Tongue (tissue), 2 donors: ENCODE data around the gene LYL1. TPM values are rescaled to one million over a fixed set of nuclear protein-coding genes. Genes with fewer than 3 reads are reported as not detected.

Experiments used
- DNase-seq: peaks from one replicate; pipeline ENCODE4 v3.0.0-alpha.2; 2015
- total RNA-seq: library from RNA; depleted of rRNA; stranded (reverse); fragments of >200 nt; gene quantifications from one replicate; pipeline ENCODE4 v1.2.3, GENCODE V29; 2014

Gene LYL1
- total RNA-seq, 1 donor from 2014 or later: 4.2 TPM

DNA sequence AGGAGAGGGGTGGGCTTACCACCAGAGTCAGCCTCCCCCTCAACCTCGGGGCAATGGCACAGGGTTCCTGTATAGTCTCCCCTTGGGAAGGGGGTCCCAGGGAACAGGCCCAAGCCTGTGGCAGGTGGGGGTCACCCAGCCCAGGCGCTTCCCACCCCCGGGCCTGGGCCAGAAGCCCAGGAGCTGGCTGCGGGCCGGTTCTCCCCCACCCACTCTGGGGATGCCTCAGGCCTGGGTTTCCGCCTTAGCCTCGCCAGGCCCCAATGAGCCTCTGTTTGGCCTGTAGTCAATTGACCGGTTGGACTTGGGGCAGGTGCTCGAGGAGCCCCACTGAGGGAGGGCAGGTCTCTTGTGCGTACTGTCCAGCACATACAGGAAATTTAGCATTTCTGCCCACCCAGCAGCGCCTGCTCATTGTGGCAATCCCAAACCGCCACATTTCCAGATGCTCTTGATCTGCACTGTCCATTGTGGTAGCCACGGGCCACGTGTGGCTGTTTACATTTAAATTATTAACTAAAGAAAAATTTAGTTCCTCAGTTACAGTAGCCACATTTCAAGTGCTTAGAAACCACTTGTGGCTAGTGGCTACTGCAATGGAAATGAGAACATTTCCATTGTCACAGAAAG is 9.9 kb downstream of the LYL1 start:
- DNase-seq: no peak

DNA sequence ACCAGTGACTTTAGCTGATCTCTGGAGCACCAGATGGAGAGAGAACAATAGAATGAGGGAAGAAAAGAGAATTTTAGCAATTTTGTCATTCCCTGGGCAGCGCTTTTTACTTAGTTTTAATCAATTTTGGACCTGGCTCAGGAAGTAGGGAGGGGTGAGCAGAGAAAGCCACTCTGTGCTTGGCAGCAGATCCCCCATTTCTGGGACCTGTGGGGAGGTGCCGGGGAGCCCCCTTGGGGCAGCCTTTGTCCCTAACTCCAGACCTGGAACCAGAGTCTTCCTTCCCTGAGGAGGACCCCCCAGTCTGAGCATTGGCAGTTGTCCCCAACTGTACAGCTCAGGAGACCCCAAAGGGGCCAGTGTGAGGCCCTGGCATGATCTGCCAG is 10.5 kb downstream of the LYL1 start:
- DNase-seq: no peak

DNA sequence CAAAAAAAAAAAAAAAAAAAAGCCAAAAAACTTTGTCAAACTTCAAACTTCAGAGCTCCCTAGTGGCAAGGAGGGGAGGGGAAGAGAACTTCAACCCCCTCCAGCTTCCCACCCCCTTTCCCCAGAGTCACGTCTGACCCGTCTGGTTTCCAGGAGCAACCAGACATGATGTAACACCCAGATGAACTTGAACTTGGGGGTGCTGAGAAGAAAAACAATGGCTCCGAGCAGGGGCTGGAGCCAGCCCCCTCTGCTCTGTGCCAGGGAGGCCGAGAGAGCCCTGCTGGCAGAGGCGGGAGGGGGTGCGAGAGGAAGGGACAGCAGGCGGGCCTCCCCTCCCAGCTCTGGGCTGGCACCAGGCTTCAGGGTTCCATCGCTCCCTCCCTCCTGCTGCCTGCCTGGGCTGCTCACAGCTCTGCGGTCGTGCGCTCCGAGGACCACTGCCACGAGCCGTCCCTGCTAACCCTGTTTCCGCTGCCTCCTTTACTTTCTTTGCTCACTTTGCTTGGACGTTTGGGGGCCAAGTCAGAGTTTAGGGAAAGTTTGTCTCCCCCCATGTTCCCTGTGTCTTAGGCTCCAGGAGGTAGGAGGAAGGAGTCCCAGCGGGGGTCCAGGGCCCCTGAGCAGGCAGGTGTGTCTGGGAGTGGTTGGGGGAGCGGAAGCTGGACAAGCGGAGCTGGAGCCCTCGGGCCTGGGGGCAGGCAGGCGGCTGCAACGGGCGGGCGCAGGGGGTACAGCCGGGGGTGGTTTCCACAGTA is 11.1 kb downstream of the LYL1 start:
- DNase-seq: peak; percentile 94

DNA sequence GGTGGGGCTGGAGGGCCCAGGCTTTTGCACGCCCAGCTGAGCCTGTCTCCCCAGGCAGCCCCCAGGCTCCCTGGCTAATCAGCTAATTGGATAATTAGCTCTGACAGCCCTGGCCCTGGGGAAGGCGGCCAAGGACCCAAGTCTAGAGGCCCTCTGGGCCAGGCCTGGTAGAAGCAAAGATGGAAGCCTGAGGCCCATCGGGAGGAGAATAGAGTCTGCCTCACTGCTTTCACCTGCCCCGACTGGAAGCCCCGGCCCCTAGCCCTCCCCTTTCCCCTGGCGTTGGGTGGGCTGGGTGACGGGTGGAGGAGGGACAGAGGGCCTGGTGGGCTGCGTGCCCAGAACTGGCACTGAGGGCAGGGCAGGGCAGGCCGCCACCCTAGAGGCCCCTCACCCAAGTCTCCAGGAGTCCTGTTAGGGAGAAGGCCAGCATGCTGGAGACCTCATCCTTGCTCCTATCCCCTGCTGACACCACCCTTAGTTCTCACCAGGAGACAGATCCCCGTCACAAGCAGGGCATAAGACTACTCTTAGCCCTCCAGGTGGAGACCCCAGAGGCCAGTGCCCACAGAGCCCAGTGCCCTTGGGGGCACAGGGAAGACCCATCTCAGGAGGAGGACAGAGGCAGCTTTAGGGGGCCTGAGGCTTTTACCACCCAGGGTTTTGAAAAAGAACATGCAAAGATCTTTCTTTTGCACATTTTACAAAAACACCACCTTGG is 12.0 kb downstream of the LYL1 start:
- no peak for DNase-seq

DNA sequence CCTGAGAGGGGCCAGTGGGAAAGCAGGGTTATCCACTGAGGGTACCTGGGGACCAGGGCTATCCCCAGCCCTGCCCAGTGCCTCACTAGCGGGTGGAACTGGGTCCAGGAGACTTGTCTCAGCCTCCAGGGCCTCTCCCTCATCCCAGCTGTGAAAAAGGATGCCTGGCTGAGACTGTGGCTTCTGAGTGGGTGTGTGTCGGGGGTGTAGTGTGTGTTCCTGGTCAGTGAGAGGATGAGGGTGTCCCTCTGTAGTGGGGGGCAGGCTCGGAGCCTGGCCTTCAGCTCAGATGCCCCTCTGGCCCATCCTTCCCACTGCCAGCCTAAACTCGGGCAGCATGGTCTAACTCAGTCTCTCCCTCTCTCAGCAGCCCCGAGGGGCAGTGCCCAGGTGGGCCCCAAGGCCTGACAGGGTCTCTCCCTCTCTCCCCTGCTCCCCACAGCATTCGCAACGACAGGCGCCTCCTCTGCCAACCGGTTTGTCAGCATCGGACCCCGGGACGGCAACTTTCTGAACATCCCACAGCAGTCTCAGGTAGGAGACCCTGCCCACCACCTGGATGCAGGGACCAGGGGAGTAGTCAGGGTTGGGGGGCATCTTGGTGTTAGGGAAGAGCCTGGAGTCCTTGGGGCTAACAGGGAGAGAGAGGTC is 12.7 kb downstream of the LYL1 start:
- no peak for DNase-seq

DNA sequence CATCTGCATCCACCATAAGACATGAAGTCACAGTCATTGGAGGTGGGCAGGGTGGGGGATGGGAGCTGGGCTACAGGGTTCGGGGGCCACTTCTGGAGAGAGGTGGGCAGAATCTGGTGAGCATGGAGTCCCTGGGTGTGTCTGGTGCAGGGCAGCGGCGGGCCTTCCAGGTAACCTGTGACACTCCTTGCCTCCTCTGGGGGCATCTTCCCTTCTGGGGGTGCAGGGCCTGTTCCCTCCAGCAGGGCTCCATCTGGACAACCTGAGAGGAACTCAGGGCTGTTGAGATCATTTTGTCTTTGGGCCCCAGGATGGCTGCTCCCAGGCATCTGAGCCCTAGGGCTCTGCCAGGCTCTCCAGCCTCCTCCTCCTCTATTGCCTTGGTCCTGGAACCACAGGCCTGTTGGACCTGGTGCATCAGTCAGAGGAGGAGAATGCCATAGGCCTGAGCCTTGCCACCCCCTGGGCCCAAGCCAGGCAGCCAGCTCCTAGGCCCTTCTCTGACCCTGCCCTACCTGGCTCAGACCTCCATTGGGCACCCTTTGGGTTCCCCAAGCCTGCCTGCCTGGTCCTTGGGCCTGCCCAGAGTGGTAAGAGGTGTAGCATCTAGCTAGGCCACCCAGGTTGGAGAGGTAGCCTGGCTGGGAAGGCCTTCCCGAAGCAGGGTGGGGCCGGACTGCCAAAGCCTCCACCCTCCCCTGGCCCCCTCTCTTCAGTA is 13.4 kb downstream of the LYL1 start:
- DNase-seq: no peak

DNA sequence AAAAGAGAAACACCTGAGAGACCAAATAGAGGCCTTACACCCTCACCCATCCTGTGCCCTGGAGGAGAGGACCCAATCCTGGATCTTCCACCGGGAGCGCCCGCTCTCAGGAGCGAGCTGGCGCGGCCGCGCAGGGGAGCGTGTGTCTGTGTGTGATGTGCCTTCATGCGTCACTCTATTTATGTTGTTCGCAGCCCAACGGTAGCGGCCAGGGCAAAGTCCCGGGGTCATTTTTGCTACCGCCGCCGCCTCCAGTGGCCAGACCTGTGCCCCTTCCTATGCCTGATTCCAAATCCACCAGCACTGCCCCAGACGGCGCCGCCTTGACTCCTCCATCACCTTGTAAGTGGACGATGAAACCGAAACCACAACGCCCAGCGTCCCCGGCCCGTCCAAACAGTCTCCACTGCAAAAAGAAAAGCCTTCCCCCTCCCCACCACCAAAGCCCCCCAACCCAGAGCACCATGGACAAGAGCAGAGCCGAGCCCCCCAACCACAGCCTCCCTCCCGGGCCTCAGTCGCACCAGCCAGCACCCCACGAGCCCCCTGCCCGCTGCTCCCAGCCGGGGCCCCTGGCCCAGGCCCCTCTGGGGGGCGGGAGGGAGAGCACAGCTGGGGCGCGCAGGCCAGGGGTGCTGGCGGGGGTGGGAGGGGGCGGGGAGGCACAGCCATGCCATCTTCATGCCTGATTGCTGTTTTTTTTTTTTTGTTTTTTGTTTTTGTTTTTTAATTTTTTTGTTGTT is 14.7 kb downstream of the LYL1 start:
- no peak for DNase-seq

DNA sequence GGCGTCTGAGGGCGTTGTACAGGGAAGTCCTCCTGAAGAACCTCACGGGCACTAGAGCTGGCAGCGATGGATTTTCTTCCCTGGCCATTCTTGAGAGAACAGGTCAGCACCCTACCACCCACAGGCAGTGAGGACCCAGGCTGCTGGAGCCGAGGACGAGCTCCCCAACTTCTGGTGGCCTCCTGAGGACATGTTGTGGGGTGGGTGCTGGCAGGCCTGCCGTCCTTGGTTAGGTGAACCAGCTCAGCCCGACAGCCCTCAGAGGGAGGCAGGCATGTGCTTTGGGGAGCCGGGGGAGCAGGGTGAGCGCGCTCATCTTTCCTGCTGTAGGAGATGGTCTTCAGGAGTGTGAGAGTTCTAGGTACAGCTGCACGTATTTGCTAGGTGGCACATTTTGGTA is 15.4 kb downstream of the LYL1 start:
- no peak for DNase-seq

DNA sequence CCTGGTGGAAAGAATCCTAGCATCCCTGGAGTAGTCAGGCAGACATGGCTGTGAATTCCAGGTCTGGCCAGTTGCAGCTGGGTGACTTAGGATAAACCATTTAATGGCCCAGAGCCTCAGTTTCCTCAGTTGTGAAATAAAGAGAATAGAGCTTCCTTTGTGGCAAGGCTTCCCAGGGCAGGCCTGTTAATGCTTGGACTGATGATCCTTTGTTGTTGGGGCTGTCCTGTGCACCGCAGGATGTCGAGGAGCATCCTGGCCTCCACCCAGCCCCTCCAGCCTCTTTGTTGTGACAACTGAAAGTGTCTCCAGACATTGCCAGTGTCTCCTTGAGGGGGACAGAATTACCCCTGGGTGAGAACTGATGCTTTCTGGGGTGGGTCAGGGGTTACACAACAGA is 16.3 kb downstream of the LYL1 start:
- no peak for DNase-seq

DNA sequence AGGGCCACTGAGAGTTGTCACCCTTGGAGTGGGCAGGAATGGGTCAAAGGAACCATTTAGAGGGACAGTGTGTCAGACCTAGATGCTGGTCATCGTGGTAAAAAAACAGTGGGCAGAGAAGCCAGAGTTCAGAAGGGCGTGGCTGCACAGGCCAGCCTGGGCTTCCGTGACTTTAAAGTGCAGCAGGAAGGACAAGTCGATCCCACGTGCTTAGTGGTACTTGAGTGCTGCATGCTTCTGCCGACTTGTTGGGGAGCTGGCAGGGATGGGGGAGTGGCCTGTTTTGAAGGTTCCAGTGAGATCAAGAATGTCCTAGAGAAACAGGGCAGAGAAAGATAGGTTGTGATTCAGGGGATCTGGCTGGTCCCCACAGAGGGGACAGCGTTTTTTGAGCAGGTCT is 17.0 kb downstream of the LYL1 start:
- DNase-seq: no peak

DNA sequence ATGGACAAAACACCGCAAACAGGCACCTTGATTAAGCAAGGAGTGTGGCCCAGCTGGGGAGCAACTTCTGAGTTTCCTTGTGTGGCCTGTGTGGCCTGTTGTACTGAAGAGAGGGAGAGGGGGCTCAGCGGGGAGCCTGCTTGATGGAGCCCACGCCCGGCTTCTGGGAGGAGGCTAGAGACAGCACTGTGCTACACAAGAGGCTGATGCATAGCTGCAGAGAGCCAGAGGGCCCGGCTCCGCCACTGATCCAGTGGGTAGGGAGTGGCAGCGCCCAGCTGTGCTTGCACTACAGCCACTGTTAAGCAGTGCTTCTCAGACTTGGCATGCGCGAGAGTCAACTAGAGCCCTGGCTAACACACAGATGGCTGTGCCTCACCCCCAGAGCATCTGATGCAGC is 19.0 kb downstream of the LYL1 start:
- DNase-seq: peak; percentile 71

DNA sequence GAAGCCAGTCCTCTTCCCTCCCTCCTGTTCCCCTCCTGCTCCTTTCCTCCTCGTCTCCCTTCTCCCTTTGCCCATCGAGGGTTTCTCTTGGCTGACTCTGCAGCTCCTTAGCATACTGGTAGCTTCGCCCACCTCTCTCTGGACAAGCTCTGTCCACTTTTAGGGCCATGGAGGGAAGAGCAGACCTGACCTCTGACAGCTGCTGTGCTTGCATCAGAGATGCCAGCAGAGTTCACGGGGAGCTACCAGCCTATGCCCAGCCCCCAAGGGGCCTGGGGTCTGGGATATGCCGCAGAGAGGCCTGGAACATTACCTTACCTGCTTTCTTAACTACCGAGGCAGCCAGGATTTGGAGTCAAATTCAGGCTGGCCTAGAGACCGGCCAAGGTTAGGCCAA is 19.7 kb downstream of the LYL1 start:
- DNase-seq: no peak

DNA sequence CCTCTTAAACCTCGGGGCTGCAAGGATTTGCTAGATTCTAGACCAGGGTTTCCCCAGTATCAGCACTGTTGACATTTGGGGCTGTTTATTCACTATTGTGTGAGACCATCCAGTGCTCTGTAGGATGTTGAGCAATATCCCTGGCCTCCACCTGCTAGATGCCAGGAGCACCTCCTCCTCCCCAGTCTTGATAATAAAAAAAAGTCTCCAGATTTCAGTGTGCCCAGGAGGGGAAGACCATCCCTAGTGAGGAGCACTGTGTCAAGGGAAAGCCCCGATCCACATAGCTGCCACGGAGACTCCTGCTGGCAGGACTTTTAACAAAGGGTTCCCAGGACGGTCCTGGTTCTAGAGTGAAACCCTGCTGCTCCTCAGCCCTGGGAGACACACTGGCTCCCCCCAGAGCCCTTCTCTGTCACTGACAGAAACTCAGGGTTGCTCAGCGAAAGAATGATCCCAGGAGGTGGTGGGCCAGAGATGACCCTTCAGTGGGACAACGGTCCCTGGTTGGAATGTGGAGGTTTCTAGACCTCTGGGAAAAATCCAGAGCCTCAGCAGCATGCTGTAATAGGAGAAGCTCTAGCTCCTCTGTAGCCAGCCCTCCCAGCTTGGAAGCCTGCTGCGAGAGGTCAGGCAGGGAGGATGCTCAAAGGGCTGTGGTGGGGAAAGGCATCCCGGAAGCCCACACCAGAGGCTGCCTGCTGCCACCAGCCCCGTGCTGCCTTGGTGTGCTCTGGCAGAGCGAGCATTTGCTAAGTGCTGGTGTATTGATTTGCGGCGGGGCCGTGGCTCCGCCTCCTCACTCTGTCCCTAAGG is 20.3 kb downstream of the LYL1 start:
- DNase-seq: no peak

DNA sequence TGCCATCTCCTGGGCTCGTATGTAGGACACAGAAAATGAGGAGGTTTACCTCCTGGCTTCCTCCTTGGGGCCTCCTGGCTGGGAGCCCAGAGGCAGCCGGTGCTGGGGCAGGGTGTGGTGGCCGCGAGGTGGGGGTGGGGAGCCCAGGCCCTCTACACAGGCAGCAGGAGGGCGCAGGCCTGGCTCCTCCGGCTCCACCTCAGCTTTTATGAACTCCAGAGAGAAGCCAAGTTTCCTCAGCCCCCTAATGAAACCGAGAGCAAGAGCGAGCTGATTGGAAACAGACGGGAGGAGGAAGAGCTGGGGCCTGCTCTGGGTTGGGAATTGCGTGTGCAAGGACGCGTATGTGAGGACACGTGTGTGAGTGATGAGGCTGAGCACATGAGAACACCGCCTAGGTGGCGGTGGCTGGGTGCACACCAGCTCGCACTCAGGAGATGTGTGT is 23.1 kb downstream of the LYL1 start:
- peak; percentile 90 for DNase-seq

DNA sequence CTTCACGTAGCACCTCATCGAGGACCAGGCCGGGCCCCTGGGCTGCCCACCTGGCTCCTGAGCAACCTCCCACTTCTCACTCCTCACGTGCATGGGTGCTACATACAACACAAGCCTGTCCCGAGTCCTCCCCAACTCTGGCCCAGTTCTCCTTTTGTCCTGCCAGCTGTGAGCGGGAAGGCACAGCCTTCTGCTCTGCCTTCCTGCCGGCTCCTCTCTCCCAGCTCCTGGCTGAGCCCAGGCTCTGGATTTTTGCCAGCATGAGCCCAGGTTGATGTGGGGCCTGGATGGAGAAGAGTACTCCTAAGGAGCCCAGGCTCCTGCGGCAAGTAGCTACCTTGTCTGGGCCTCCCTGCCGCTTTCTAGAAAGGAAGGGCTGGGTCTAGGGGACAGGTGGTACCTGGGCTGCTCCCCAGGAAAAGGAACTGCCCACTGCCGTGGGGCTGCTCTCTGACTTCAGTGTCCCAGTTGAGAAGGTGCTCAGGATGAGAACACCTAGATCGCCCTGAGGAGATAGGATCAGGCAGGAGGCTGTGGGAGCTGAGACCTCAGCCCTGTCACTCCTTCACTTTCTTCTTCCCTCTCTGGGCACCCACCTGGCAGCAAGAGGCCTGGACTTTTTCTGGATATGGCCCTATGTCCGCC is 23.6 kb downstream of the LYL1 start:
- DNase-seq: peak; percentile 63

DNA sequence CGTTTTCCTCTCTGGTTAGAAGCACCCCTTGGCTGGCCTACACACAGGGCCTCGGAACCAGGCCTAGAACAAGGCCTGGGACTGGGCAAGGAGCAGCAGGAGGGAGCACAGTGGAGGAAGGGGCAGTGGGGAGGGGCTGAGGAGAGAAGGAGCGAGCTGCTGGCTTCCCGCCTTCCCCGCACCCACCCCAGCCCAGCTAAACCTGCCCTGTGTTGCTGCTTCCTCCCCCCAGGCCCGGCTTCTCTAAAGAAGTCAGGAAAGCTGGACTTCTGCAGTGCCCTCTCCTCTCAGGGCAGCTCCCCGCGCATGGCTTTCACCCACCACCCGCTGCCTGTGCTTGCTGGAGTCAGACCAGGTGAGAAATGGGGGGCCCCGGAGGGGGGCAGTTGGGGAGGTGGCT is 24.3 kb downstream of the LYL1 start:
- DNase-seq: no peak

DNA sequence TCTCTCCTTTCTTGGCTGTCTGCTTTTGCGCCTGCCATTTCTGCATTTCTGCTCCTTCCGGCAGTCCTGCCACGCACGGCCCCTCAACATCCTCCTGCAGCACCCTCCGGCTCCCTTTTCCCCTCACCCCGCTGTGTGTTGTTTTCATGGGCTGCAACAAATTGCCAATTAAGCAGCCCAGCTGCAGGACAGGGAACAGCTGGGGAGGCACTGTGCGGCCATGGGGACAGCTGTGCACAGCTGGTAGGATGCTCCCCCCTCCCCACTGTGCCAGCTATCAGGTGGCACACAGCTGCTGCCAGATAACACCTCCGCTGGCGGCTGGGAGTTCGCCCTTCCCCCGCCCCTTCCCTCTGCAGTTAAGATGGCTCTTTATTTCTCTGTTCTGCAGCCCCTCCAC is 25.4 kb downstream of the LYL1 start:
- peak; percentile 93 for DNase-seq

DNA sequence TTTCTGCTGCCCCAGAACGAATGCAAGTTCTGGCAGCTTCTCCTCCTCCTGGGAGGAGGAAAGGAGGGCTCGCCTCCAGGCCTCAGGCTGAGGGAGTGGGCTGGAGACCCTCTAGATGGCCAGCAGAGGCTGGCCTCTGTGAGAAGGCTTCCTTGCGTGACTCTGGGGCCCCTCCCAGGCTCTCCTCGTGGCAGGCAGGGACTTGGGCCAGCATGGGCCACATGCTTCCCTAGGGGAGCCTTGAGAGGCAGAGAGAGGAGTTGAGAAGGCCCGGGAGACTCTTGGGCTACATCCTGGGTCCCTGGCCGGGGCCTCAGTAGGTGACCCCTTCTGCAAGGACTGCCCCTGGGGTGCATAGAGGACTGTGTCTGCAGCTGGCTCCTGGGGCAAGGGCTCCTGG is 25.9 kb downstream of the LYL1 start:
- DNase-seq: peak; percentile 52

DNA sequence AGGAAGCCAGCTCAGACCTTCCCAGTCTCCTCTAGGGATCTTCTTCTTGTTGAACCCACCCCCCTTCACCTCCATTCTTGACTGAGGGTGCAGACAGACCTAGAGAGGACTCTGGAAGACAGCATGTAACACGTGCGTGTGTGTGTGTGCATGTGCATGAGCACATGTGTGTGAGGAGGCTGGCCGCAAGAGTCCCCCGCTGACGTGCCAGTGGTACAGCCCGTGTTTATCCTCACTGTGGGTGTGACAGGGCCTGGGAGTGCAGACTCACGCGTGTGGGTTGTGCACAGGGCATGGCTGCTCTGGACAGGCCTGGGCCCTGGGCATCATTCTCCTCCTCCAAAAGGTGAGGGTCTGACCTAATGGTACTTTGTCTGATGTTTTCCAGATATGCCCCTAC is 26.3 kb downstream of the LYL1 start:
- DNase-seq: no peak

DNA sequence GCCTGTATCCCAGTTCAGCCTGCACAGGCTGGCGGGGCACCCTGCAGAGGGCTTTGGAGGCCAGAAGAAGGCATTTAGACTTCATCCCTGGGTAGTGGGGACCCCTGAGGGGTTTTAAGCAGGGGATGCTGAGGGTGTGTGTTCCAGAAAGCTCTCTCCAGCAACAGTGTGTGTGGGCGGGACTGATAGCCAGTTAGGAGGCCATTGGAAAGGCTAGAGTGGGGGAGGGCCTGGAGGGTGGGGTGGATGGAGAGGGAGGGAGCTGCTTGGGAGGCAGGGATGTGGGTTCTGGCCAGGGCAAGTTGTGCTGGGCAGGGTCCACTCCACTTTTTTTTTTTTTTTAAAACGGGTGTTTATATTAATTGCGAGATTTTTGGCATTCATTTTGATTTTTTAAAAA is 28.3 kb downstream of the LYL1 start:
- no peak for DNase-seq
